ENCODE data around the gene CLCN3.
A peak's percentile ranks its signal among the peaks of the same experiment; 100 is the strongest.
"Not testable (repeated sequence)": the region's sequence is repeated elsewhere in the genome, so short reads cannot be mapped to it uniquely, and the experiment has no call there.

CLCN3 gene

GRCh38 chr4:169757575-169758184 is 137.3 kb downstream of the CLCN3 start, which contains the start of gene HPF1:
Gene HPF1, minus strand, starts transcription at chr4:169757944. Its CDS starts 67 bp downstream, at chr4:169757877.
- H3K4me3 ChIP-seq = peak within 1 kb of the TSS; percentile 46 to 82 (median 77)
- peak within 1 kb of the TSS in 18 of 21 experiments; percentile 1 to 88 (median 74) for H3K27ac ChIP-seq

- Histone ChIP-seq H3K27ac (peak overlapping the region in 3 of 21 experiments; percentile 65 to 86 (median 84)), H3K4me3 (peak overlapping the region in 3 of 7 experiments; percentile 72 to 82 (median 81))
Measured at GRCh38 chr4:169758401-169758962, 138.1 kb downstream of the CLCN3 start.

- H3K27ac ChIP-seq = no peak overlapping the region
Measured at GRCh38 chr4:169761846-169762245, 141.5 kb downstream of the CLCN3 start.

GRCh38 chr4:169765835-169766234 is 145.5 kb downstream of the CLCN3 start:
- Histone ChIP-seq H3K4me3 (no peak overlapping the region), H3K27ac (no peak overlapping the region)

More at GRCh38 chr4:169761846-169762245, 141.5 kb downstream of the CLCN3 start:
- no peak overlapping the region for H3K4me3 ChIP-seq

GRCh38 chr4:169766741-169767140 is 146.4 kb downstream of the CLCN3 start:
- no peak overlapping the region for H3K27ac ChIP-seq
- no peak overlapping the region for H3K4me3 ChIP-seq

GRCh38 chr4:169768385-169768784 is 148.0 kb downstream of the CLCN3 start:
- Histone ChIP-seq H3K4me3 (no peak overlapping the region), H3K27ac (no peak overlapping the region)

GRCh38 chr4:169770416-169770815 is 150.0 kb downstream of the CLCN3 start:
- Histone ChIP-seq H3K4me3 (no peak overlapping the region), H3K27ac (peak overlapping the region in 2 of 21 experiments; percentile 29 to 39)

- not testable (repeated sequence) for H3K4me3 ChIP-seq
- peak overlapping the region in 2 of 21 experiments; percentile 42 to 45 for H3K27ac ChIP-seq
Measured at GRCh38 chr4:169771556-169772080, 151.2 kb downstream of the CLCN3 start.

Measured in skin epidermis (tissue), 12 donors.